Measurements from ENCODE around the gene SYT12.
"Not testable (repeated sequence)": the region's sequence is repeated elsewhere in the genome, so short reads cannot be mapped to it uniquely, and the experiment has no call there.

Gene SYT12

GRCh38 chr11:66986178-66986545 lies 36.8 kb upstream of the SYT12 start:
- Histone ChIP-seq H2AFZ (ENCODE audit: low read depth) (no peak overlapping the region), H3K27ac (no peak overlapping the region), H4K20me1 (ENCODE audit: insufficient read depth) (no peaks in the 10 kb centered on the region), H3K4me2 (no peak overlapping the region), H3K9ac (no peak overlapping the region), H3K27me3 (ENCODE audit: insufficient read depth, low read depth) (no peaks in the 10 kb centered on the region), H3K4me1 (ENCODE audit: low read depth, poor library complexity, severe bottlenecking) (peaks cover 22% of the 10 kb centered on the region), H3K79me2 (ENCODE audit: insufficient read depth, low read depth) (no peaks in the 10 kb centered on the region), H3K4me3 (IDR thresholded peaks at IDR 0.05; ENCODE audit: insufficient read depth, low read depth, low read length) (no peak overlapping the region), H3K36me3 (ENCODE audit: insufficient read depth) (no peaks in the 10 kb centered on the region)
- no peak for TF ChIP-seq CTCF (conservative IDR thresholded peaks at IDR 0.05; ENCODE audit: low read depth, low read length)

GRCh38 chr11:66987158-66987620 lies 35.7 kb upstream of the SYT12 start:
- Histone ChIP-seq H3K4me3 (IDR thresholded peaks at IDR 0.05; ENCODE audit: insufficient read depth, low read depth, low read length) (no peak overlapping the region), H4K20me1 (ENCODE audit: insufficient read depth) (no peaks in the 10 kb centered on the region), H3K4me2 (no peak overlapping the region), H3K27me3 (ENCODE audit: insufficient read depth, low read depth) (no peaks in the 10 kb centered on the region), H3K79me2 (ENCODE audit: insufficient read depth, low read depth) (no peaks in the 10 kb centered on the region), H3K36me3 (ENCODE audit: insufficient read depth) (no peaks in the 10 kb centered on the region), H3K4me1 (ENCODE audit: low read depth, poor library complexity, severe bottlenecking) (peaks cover 12% of the 10 kb centered on the region), H2AFZ (ENCODE audit: low read depth) (no peak overlapping the region), H3K27ac (no peak overlapping the region), H3K9ac (no peak overlapping the region)
- no peak for TF ChIP-seq CTCF (conservative IDR thresholded peaks at IDR 0.05; ENCODE audit: low read depth, low read length)

GRCh38 chr11:66987924-66988637 lies 34.9 kb upstream of the SYT12 start:
- Histone ChIP-seq H4K20me1 (ENCODE audit: insufficient read depth) (no peaks in the 10 kb centered on the region), H3K4me2 (no peak overlapping the region), H3K27ac (no peak overlapping the region)

GRCh38 chr11:66988741-66989140 lies 34.2 kb upstream of the SYT12 start:
- not testable (repeated sequence) for H4K20me1 ChIP-seq (ENCODE audit: insufficient read depth); H3K36me3 ChIP-seq (ENCODE audit: insufficient read depth); H3K79me2 ChIP-seq (ENCODE audit: insufficient read depth, low read depth); H2AFZ ChIP-seq (ENCODE audit: low read depth); H3K4me1 ChIP-seq (ENCODE audit: low read depth, poor library complexity, severe bottlenecking); H3K9ac ChIP-seq; H3K27me3 ChIP-seq (ENCODE audit: insufficient read depth, low read depth); H3K4me3 ChIP-seq (IDR thresholded peaks at IDR 0.05; ENCODE audit: insufficient read depth, low read depth, low read length); H3K4me2 ChIP-seq; H3K27ac ChIP-seq

More at GRCh38 chr11:66987924-66988637, 34.9 kb upstream of the SYT12 start:
- Histone ChIP-seq H3K4me1 (ENCODE audit: low read depth, poor library complexity, severe bottlenecking) (peaks cover 3% of the 10 kb centered on the region), H2AFZ (ENCODE audit: low read depth) (no peak overlapping the region), H3K27me3 (ENCODE audit: insufficient read depth, low read depth) (no peaks in the 10 kb centered on the region), H3K36me3 (ENCODE audit: insufficient read depth) (no peaks in the 10 kb centered on the region), H3K9ac (no peak overlapping the region), H3K4me3 (IDR thresholded peaks at IDR 0.05; ENCODE audit: insufficient read depth, low read depth, low read length) (no peak overlapping the region), H3K79me2 (ENCODE audit: insufficient read depth, low read depth) (no peaks in the 10 kb centered on the region)
- no peak for TF ChIP-seq CTCF (conservative IDR thresholded peaks at IDR 0.05; ENCODE audit: low read depth, low read length)

- not testable (repeated sequence) for H3K4me3 ChIP-seq (IDR thresholded peaks at IDR 0.05; ENCODE audit: insufficient read depth, low read depth, low read length); H3K9ac ChIP-seq; H2AFZ ChIP-seq (ENCODE audit: low read depth); H3K36me3 ChIP-seq (ENCODE audit: insufficient read depth); H3K27me3 ChIP-seq (ENCODE audit: insufficient read depth, low read depth); H4K20me1 ChIP-seq (ENCODE audit: insufficient read depth); H3K4me1 ChIP-seq (ENCODE audit: low read depth, poor library complexity, severe bottlenecking); H3K27ac ChIP-seq; H3K4me2 ChIP-seq; H3K79me2 ChIP-seq (ENCODE audit: insufficient read depth, low read depth)
These were observed 33.6 kb upstream of the SYT12 start for GRCh38 chr11:66989360-66989759.
